ENCODE data around the gene GRIN1.

Gene GRIN1

DNA sequence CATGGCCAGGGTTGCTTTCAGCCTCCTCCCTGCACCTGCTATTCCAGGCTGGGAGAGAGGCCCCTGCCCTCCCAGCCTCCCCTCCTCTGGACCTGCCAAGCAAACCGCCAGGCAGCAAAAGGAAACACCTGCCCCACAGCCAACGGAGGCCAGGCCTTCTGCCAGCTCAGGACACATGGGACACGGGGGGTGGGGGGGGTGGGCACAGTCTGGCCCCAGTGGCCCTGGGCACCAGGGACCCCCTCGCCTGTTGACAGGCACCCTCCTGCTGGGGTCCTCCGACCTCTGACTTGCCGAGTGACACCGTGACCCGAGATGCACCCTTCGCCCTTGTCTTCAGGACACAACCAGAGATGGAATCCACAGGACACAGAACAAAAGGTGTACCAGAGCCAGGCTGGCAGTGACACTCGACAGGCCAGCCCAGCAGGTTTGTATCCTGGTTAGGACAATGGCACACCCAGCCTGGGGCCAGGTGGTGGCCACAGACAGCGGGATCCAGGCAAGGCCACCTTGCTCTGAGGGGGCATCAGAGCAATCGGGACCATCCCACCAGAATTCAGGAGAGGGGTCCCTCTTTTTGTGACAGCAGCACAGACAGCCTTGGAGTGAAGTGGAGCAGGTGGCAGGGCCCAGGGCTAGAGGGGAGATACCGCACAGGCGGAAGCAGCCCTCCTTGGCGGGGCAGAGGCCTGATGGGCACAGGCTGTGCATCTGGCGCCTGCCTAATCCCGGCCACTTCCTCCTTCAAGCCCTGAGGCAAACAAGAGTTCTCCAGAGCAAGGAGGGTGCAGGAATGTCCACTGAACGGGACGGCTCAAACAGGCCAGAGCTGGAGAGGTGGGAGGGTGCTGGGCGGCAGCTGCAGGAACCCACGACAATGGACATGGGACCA, 34.2 kb downstream of the GRIN1 start:
- no peak for DNase-seq (ENCODE audit: low spot score)
- ChIA-PET POLR2A (ENCODE audit: low non-redundant PET) (no interaction called here), CTCF (interaction anchor here (0.6 to 1.0 kb wide), 3 partner anchors 28 to 127 kb away, joined by 3 read pairs; partner anchors contain the start of gene NPDC1)
- TF ChIP-seq, protein P1, sequence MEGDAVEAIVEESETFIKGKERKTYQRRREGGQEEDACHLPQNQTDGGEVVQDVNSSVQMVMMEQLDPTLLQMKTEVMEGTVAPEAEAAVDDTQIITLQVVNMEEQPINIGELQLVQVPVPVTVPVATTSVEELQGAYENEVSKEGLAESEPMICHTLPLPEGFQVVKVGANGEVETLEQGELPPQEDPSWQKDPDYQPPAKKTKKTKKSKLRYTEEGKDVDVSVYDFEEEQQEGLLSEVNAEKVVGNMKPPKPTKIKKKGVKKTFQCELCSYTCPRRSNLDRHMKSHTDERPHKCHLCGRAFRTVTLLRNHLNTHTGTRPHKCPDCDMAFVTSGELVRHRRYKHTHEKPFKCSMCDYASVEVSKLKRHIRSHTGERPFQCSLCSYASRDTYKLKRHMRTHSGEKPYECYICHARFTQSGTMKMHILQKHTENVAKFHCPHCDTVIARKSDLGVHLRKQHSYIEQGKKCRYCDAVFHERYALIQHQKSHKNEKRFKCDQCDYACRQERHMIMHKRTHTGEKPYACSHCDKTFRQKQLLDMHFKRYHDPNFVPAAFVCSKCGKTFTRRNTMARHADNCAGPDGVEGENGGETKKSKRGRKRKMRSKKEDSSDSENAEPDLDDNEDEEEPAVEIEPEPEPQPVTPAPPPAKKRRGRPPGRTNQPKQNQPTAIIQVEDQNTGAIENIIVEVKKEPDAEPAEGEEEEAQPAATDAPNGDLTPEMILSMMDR (conservative IDR thresholded peaks at IDR 0.05; ENCODE audit: low read depth): no peak
- no peak overlapping the region for H3K27ac ChIP-seq

DNA sequence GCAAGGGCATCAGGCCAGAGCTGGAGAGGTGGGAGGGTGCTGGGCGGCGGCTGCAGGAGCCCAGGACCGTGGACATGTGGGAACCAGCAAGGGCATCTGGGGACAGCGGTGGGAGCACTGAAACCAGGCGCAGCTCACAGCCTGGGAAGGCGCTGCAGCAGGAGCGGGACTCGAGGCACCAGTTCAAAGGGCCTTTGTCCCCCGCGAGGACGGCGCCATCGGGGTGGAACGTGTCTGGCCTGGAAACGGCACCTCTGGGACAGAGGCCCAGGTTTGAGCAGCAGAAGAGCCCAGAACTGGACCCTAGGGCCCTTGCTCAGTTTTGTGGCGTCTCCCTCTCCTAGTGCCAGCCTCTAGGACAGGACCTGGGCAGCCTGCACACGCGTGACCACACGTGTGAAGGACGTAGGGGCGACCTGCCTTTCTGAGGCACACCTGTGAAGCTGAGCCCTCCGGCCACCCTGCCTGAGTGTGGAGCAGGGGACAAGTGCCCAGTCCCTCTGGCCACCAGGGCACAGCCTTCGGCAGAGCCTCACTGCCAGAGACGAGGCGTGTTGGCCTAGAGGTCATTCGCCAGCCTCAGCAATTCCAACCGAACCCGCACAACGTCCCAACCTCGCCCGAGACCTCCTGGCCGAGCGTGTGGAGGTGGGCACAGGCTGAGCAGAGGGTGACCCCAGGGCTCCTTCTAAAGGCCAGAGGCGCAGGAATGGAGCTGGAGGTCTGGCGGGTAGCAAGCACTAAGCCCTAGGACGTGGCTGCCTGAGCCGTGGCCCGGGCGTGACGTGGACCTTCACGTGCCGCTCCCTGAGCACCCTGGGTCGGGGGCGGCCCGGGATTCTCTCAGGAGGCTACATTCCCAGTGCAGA, 35.1 kb downstream of the GRIN1 start:
- CTCF ChIA-PET: interaction anchor here (1.0 to 1.7 kb wide), 4 partner anchors 54 to 128 kb away, joined by 3 to 5 read pairs (median 3); partner anchors contain the start of gene NPDC1
- TF ChIP-seq, protein P1 (conservative IDR thresholded peaks at IDR 0.05; ENCODE audit: low read depth): no peak
- DNase-seq (ENCODE audit: low spot score): no peak
- H3K27ac ChIP-seq: no peak overlapping the region
- POLR2A ChIA-PET (ENCODE audit: low non-redundant PET): no interaction called here

DNA sequence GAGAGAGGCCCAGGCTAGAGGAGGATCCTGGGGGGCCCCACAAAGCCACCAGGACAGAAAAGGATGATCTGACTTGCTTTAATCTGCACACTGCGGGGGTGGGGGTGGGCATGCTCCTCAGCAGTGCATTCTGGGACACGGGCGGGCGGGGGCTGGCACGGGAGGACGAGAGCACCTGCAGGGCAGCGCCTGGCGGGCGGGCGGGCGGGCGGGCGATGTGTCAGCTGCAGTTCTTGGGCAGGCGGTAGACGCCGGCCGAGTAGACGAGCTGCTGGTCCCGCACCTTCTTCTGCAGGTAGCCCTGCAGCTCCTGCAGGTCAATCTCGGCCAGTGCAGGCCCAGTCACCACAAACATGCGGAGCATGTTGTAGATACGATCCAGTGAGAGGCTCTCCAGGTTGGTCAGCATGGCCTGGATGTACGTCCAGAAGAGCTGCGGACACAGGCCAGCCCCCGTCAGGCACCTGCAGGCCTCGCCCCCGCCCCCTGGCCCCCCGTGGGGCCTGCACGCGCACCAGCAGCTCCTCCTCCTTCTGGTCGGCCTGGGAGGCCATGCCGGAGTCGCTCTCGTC, 35.9 kb downstream of the GRIN1 start:
- TF ChIP-seq, protein P1 (conservative IDR thresholded peaks at IDR 0.05; ENCODE audit: low read depth): no peak
- POLR2A ChIA-PET (ENCODE audit: low non-redundant PET): no interaction called here

DNA sequence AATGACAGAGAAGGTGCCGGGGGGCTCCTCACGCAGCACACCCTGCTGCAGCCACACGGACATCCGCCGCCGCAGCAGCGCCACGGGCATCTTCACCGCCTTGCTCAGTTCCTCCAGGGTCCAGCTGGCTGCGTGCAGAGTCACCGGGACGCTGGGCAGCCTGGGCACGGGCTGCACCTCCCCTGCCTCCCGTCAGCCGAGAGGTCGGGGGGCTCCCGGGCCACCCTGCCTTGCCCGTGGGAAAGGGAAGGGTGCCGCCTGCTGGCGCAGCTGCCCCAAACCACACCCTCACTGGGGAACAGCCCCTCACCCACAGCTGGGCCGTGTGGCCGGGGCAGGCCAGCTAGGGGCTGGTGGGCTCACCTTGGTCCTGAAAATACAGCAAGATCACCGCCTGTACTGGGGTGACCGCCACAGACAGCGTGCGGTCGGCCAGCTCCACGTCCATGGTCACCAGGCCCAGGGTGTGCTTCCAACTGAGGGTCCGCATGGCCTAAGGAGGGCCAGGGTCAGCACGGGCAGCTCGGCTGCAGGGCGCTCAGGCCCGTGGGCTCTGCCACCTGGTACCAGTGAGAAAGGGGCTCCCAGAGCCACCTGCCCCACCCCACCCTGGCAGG, 36.5 kb downstream of the GRIN1 start:
- TF ChIP-seq, protein P1 (conservative IDR thresholded peaks at IDR 0.05; ENCODE audit: low read depth): peak; percentile 26; the same call in 1 of the 2 replicates
- ChIA-PET CTCF (interaction anchor here (1.1 to 1.9 kb wide), 5 partner anchors 12 to 63 kb away, joined by 3 to 11 read pairs (median 5); partner anchors contain the start of genes ANAPC2 and SSNA1), POLR2A (ENCODE audit: low non-redundant PET) (no interaction called here)
- DNase-seq (ENCODE audit: low spot score): no peak
- no peak overlapping the region for H3K27ac ChIP-seq

More for the DNA sequence above, 35.9 kb downstream of the GRIN1 start:
- H3K27ac ChIP-seq: no peak overlapping the region
- no peak for DNase-seq (ENCODE audit: low spot score)
- CTCF ChIA-PET: interaction anchor here (0.7 to 1.7 kb wide), 4 partner anchors 8 to 64 kb away, joined by 3 to 5 read pairs (median 3); no protein-coding TSS in a partner anchor

DNA sequence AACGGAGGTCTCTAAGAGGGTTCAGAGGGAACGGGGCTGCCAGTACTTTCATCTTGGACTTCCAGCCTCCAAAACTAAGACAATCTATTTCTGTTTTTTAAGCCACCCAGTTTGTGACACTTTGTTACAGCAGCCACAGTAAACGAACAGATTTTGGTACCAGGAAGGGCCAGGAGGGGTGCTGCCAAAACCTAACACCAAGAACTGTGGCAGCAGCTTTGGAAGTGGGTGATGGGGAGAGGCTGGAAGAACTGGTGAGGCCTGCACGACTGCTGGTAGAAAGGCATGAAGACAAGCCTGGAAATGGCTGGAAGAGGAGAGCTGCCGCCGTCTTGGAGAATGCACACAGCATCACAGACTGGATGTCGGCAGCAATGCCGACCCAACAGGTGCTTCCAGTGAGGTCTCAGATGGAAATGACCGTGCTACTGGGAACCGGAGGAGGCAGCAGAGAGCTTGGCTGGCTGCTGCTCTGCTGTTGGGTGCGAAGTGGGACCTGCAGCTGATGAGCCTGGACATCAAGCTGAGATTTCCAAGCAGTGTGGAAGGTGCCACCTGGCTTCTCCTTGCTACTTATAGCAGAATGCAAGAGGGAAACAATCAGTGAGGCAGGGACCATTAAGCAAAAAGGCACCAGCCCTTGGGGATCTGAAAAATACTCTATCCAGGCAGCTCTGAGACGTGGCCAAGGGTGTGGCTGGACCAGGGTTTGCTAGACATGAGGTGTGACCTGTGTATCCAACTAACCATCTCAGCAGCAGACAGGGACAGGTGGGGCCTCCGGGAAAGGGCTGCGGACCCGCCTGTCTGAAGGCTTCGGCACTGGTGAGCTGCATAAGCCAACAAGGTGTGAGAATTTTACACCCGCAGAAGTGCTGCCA, 37.6 kb downstream of the GRIN1 start:
- peak; percentile 65 for DNase-seq (ENCODE audit: low spot score)
- CTCF ChIA-PET: interaction anchor here (0.5 to 1.9 kb wide), 24 partner anchors 10 to 294 kb away, joined by 3 to 11 read pairs (median 3); partner anchors contain the start of genes ANAPC2, CYSRT1, RNF224 and SAPCD2
- TF ChIP-seq, protein P1 (conservative IDR thresholded peaks at IDR 0.05; ENCODE audit: low read depth): peak; percentile 78; the same call in 1 of the 2 replicates
- peak overlapping the region; percentile 26 for H3K27ac ChIP-seq
- POLR2A ChIA-PET (ENCODE audit: low non-redundant PET): interaction anchor here (0.8 kb wide), 1 partner anchor 67 kb away, joined by 4 read pairs; no protein-coding TSS in a partner anchor

Measured in RWPE1 (cell line).